GM12873 (cell line): Measurements from ENCODE around the gene ALDH7A1.

Experiments
- TF ChIP-seq, protein P1 (sequence below): IDR thresholded peaks from 2 replicates; pipeline ENCODE4 v1.5.1; 2012; ENCODE audit warnings: low read depth, mild to moderate bottlenecking, moderate library complexity, low read length, control low read depth; ENCODE audit not compliant: insufficient read depth; ENCODE audit errors: missing control alignments

ALDH7A1 gene

GRCh38 chr5:126605525-126605924 is 10.5 kb upstream of the ALDH7A1 start:
- TF ChIP-seq, protein P1, sequence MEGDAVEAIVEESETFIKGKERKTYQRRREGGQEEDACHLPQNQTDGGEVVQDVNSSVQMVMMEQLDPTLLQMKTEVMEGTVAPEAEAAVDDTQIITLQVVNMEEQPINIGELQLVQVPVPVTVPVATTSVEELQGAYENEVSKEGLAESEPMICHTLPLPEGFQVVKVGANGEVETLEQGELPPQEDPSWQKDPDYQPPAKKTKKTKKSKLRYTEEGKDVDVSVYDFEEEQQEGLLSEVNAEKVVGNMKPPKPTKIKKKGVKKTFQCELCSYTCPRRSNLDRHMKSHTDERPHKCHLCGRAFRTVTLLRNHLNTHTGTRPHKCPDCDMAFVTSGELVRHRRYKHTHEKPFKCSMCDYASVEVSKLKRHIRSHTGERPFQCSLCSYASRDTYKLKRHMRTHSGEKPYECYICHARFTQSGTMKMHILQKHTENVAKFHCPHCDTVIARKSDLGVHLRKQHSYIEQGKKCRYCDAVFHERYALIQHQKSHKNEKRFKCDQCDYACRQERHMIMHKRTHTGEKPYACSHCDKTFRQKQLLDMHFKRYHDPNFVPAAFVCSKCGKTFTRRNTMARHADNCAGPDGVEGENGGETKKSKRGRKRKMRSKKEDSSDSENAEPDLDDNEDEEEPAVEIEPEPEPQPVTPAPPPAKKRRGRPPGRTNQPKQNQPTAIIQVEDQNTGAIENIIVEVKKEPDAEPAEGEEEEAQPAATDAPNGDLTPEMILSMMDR = no peak

DNA sequence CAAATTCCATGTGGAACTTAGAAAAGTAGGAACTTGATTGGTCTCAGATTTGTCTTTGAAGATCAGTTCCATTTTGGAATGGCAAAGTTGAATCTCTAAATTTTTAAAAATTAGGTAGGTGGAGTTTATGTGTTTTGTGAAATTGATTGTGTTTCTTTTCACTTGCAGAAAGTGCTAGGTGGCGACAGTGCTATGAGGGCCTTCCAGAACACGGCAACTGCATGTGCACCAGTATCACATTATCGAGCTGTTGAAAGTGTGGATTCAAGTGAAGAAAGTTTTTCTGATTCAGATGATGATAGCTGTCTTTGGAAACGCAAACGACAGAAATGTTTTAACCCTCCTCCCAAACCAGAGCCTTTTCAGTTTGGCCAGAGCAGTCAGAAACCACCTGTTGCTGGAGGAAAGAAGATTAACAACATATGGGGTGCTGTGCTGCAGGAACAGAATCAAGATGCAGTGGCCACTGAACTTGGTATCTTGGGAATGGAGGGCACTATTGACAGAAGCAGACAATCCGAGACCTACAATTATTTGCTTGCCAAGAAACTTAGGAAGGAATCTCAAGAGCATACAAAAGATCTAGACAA is 8.5 kb upstream of the ALDH7A1 start:
- TF ChIP-seq, protein P1 = no peak

- TF ChIP-seq, protein P1 = peak; percentile 87
These were observed 5.9 kb upstream of the ALDH7A1 start, which contains the start of gene PHAX for GRCh38 chr5:126600631-126601511. Gene PHAX, plus strand, starts transcription at chr5:126600947. Its CDS starts 16 bp downstream, at chr5:126600963.

GRCh38 chr5:126599499-126599898 is 4.5 kb upstream of the ALDH7A1 start:
- TF ChIP-seq, protein P1 = no peak

GRCh38 chr5:126597156-126597555 is 2.1 kb upstream of the ALDH7A1 start:
- TF ChIP-seq, protein P1 = no peak

- TF ChIP-seq, protein P1 = no peak
These were observed 566 bp upstream of the ALDH7A1 start for GRCh38 chr5:126595486-126596083.

GRCh38 chr5:126591549-126591948 is 3.5 kb downstream of the ALDH7A1 start:
- TF ChIP-seq, protein P1 = no peak
